DMS53 (cell line): ENCODE measurements around the gene MAPK8IP1.

Source experiments
- DNase-seq: peaks from one replicate; lab custom pipeline; 2025; lab: John Stamatoyannopoulos, UW

Gene MAPK8IP1

DNA sequence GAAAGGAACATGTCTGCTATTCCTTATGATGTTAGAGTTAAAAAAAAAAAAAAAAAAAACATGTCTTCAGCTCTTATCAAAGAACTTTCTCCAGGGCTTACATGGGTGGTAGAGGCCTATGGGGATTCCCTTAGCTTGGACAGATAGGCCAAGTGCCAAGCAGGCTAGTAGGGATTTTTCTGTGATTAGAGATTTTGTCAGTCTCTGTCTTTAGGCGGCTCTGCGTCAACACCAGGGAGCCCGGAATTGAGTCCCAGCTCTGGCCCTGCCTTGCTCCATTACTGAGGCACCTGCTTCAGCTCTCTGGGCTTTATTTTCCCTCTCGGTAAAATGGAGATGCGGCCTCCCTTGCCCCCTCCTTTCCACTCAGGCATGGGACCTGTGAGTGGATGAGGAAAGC lies 25.1 kb upstream of the MAPK8IP1 start:
- no peak for DNase-seq

DNA sequence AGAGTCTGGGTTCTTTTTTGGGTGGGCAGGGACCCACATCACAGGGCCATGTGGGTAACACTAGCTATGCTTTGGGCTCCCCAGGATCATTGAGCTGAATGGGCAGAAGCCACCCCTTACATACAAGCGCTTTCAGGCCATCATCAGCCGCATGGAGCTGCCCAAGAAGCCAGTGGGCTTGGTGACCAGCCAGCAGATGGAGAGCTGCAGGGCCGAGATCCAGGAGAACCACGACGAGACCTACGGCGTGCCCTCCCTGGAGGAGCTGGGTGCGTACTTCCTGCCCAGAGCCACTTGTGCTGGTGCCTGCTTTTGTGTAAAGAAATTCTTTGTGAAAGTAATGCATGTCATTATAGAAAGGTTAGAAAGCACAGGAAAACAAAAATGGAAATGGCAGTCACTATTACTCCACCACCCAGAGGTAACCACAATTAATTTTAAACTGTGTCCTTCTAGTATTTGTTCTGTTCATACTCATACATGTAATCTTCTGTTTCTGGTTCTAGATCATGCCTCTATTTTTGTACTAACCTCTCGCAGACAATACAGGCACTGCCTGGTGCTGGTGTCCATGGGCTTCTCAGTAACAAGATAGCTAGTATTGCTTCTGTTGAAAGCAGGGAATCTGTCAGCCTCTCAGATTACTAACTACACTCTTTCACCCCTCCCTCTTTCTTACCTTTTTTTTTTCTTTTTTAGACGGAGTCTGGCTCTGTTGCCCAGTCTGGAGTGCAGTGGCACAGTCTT lies 24.5 kb upstream of the MAPK8IP1 start:
- DNase-seq, result no peak

DNA sequence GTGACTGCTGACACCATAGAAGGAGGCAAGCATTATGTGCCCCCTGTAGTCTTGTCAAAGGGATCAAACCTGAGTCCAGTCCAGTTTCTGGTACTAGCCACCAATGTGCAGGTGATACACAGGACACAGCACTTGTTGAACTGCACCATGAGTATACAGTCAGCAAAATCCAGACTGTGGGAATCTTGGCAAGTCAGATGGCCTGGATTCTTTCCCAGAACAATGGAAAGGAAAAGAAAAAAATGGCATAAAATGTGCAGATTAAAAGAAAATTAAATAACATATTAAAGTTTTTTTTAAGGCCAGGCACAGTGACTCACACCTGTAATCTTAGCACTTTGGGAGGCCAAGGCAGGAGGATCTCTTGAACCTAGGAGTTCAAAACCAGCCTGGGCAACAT lies 21.4 kb upstream of the MAPK8IP1 start:
- DNase-seq, result no peak

DNA sequence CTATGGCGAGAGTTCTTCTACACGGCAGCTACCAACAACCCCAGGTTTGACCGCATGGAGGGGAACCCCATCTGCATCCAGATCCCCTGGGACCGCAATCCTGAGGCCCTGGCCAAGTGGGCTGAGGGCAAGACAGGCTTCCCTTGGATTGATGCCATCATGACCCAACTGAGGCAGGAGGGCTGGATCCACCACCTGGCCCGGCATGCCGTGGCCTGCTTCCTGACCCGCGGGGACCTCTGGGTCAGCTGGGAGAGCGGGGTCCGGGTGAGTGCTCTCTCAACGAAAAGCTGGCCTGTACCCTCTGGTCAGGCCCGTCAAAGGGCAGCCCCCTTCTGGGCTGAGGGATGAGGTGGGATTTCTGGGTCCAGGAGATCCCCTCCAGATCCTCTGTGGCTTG lies 15.9 kb upstream of the MAPK8IP1 start:
- DNase-seq, result no peak

DNA sequence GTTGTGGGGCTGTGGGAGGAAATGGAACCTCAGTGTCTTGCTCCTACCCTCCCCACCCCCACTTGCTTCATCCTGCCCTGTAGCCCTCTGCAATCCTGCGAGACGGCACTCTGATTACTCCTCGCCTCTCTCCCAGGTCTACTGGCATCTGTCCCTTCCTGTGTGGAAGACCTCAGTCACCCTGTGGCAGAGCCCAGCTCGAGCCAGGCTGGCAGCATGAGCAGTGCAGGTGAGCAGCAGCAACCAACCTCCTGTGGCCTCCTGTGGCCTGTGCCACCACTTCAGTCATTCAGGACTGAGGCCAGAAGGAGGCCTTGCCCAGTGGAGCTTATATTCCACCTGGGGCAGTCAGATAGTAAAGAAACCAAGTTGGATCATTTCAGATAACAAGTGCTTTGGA lies 14.7 kb upstream of the MAPK8IP1 start:
- DNase-seq, result no peak

DNA sequence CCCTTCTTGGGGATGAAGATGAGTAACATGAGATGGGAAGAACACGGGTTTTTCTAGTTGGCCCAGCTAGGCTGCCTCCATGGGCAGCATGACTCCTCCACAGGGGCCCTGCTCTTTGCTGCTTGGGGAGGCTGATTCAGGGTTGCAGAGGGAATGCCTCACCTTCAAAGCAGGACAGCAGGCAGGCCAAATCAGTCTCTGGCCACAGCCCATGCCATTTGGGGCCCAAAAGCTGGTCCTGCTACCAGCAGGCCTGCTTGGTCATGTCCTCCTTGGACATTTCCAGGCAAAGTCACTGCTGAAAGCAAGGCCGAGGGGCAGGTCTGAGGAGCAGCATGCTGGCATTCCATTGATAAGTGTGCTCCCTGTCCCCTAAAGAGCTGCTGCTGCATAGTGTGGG lies 13.8 kb upstream of the MAPK8IP1 start:
- DNase-seq, result no peak

DNA sequence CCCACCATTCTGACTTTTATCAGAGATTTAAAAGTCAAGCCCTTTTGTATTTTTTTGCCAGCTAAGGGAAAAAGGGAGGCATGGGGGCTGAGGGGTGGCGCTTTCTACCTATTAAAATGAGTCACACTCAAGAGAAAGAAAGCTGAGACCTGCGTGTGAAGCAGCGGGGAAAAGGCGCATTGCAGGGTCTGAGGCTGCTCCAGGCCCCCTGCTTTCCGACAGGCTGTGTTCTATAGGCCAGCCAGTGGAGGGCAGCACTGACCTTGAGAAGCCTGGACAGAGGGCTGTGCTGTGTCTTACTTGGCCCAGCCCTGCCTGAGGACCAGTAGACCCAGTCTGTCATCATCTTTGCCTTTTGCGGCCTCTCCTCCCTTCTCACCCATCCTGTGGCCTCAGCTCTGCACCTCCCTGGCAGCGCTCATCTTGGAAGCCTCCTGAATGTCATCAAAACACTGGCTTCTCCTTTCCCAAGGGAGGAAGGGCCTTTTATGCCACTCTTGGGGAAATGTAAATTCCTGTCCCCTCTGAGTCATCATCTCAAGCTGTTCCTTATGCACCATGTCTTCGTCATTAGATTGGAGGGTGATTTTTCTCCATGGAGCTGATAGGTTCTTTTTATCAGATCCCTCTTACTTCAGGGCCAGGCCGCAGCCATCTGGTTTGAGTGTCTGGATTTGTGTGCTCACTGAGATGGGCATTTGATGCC lies 12.6 kb upstream of the MAPK8IP1 start:
- DNase-seq, result peak; percentile 84

DNA sequence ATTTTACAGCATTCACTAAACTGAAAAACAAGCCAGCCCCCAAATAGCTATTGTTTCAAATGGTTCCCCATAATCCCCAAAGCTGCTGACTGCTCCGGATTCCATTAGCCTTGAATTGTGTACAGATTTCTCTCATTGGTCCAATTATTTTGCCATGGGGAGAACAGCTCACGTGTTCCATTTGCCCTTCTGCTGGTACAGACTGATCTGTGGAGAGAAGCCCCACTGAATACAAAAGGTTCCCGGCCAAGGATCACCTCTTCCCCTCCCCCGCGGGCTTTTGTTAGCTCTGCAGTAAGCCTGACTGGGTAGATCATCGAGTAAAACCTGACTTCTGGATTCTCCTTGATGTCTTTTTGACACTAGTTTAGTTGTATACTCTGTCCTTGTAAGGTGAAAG lies 9.1 kb upstream of the MAPK8IP1 start:
- DNase-seq, result no peak

DNA sequence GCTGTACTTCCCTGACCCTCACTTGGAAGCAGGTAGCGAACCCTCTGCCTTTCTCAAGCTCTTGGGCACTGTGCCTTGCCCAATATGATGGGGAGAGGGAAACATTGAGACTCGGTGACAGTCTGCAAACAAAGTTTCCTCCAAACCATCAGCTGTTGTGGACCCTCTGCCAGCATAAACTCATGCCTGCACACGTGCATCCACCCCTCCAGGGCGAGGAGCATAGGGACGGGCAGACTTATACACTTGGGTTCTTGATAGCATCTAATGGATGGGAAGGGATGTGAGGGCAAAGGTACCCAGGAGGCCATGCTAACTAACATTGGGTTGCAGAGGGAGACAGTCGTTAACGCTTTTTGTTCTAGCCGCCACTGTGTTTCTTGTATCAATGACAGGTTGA lies 8.2 kb upstream of the MAPK8IP1 start:
- no peak for DNase-seq

DNA sequence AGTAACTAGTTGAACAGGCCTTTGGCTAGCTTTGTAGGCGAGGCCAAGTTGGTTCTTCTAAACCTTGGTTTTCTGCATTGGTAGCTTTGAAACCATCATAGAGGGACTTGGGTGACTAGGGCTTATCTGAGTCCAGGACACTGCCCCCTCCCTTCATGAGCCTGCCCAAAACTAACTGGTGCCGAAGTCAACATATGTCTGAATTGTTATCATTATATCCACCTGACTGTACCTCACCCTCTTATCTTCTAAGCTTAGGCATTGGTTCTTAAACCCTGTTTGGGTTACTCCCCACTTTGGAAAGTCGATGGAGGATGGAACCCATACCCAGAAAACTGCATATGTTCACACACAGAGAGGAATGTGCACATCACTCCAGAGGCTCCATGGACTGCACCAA lies 7.6 kb upstream of the MAPK8IP1 start:
- no peak for DNase-seq

DNA sequence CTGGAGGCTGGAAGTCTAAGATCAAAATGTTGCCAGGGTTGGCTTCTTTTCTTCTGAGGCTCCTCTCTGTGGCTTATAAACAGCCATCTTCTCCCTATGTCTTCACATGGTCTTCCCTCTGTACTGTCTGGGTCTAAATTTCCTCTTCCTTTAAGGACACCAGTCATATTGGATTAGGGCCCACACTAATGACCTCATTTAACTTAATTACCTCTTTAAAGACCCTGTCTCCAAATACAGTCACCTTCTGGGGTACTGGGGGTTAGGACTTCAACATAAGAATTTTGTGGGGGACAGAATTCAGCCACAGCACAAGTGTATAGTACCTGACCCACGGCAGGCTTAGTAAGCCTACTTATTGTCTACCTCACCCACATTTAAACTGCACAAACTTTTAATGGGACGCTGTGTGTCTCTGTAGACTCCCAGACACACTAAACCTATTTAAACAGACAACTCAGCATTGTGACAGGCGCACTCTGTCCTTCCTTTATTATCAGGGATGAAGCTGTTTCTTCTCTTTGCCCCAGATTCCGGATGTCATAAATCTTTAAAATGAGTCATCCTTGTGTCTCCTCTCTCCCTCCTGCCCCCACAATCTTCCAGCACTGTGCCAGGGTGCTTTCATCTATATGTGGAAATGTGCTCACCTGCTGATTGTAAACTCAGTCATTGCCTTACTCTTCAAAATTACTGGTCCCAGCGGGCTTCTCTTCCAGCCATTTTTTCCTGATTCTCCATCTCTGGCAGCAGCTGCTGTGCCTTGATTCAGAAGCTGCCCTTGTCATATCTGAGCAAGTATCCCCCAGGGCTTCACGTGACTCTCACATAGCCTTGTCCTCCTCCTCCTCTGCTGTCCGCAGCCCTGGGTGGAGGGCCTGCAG lies 5.4 kb upstream of the MAPK8IP1 start:
- peak; percentile 43 for DNase-seq

DNA sequence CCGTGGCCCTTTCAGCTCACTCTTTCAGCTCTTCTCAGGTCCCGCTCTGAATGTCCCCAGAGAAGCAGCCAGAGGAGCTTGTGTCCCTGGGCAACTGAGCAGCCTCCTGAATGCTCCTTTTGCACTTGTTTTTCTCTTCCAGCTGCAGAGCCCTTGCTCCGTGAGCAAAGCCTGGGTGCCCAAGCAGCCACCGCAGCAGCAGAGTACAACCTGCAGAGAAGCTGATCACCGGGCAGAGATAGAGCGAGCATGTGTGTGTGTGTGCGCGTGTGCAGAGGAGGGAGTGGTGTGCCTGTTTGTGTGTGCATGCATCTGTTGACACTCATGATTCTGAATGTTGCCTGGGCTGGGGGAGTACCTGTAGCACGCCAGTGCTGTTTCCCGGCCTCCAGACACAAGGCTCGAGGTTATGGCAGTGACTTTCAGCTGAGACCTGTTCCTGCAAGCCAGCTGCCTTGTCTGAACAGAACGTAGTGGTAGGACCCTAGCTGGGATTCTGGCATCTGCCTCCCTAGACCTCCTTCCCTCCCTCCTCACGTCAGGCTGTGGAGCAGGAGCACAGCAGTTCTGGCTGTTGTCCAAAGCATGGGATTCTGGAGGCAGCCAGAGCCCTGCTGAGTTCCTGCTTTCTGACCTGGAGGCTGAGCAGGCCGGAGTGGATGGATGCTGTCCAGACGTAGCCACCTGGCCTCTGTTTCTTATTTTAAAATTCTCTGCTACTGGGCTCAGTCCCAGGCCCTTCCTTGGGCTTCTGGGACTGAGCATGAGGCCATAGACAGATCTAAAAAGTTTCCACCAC lies 4.5 kb upstream of the MAPK8IP1 start:
- DNase-seq, result no peak

DNA sequence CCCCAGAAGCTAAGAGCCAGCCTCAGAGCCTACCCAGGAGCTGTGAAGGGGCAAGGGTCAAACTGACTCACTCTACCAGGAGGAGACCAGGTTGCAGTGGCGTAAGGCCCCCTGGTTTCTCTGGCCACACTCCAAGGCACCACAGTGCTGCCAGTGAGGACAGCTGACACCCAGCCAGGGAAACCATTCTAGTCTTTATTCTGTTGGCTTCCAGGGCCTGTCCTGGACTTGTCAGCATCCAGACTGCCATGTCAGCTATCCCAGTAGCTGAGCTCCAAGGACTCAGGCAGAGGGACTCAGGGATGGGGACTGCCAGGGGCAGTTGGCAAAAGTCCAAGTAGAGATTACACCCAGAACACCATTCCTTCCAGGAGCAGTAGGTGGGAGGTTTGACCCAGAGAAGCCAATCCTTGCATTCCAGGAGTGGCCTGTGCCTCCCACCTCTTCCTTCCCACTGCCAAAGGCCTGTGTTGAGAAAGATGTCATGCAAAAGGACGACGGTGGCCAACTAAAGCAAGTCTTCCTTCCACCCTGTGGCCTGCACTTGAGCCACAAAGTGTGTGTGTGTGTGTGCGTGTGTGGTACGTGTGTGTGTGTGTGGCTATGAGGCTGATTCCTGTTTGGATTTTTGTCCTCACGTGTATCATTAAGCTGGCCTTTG lies 3.6 kb upstream of the MAPK8IP1 start:
- DNase-seq, result no peak

DNA sequence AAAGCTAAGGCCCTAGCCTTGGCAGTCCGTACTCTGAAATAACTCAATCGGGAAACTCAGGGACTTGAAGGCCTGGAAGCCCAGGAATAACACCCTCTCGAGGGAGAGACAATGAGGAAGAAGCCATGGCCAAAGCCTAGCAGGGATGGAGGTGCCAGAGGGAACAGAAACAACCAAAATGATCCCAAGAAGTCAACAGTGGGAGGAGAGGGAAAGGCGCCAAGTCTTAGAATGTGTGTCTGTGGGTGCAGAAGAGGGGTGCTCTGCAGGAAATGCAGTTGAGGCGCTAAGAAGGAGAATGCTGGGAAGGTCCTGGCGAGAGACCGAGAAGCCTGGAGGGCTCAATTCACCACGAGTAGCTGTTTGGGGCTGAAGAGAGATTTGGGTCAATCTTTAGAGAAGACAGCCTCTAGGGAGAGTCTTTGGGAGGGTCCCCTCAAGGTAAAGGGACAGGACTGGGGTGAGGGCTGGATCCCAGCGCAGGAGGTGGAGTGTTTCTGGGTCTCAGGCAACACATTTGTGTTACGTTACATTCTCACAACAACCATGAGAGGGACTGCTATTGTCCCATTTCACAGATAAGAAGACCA lies 760 bp upstream of the MAPK8IP1 start:
- DNase-seq, result no peak

DNA sequence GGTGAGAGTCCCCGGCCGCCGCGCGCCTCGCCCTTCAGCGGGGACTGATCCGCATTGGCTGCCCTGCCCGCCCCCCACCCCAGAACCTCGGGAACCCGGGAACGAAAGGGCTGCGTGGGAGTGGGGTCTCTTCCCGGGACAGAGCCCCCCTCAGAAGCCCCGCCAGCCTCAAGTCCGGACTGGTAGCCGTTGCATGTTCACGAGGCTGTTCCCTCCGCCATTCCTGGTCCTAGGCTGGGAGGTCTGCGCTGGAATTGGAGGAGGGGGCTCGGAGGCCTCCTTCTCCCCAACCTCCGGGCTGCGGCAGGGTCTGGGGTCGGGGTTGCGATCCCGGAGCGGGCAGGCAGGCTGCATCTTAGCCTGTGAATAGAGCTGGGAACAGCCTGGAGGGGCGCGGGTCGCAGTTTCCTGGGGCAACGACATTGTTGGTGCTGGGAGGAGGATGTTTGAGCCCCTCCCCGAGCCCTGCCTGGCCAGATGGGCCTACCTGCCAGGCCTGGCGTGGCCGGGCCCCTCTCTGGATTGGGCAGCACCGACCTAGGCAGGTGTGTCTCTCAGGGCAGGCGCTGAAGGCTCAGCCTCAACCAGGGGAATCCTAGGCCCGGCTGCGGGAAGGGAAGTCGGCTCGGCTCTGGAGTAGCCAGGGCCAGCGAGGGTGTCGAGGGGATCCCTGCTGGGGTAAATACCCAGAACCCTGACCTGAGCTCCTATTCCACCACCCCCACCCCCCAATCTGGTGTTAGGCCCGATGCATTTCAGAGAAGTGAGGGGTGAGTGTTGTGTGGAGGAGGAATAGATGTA lies 670 bp downstream of the MAPK8IP1 start:
- DNase-seq, result peak; percentile 63

DNA sequence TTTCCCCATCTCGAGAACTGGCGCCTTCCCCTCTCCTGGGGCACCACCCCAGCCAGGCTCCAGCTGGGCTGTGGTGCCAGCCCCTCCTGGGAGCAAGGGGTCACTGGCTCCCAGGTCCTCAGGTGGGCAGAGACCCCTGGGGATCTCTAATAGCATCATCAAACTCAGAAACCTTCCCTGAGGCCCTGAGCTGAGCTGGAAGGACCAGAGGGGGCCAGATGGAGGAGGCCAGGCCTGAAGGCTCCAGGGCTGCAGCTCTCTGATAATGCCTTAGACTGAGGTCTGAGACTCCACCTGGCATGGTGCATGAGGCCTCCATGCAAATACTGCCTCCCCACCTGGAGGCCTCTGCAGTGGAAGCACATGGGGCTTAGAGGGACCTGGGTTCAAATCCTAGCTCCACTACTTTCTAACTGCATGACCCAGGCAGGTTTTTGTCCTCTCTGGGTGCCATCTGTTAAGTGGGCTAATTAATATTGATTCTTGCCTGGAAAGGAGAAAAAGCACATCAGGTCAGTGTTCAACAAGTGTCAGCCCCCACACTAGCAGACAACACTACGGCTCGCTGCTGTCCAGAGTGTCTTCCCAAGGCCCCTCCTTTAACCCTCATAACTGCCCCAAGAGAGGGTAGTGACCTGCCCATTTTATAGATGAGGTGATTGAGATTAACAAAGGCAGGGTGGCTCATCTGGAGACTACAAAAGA lies 1.5 kb downstream of the MAPK8IP1 start:
- DNase-seq, result no peak

DNA sequence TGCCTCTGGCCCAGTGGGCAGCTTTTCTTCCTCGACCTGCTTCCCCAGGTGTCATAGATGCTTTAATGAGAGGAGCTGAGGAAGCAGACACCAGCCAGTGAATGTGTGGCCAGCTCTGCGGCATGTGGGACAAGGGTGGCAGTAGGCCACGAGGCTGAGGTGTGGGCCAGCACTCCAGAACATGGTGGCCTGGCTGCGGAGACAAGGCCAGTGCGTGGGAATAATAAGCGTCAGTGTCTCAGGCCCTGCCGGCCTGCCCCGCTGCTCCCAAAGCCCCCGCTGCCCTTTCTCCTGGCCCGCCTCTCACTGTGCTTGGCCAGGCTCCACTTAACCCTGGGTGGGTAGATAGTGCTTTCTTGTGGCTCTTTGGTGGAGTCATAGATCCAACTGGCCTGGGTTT lies 2.1 kb downstream of the MAPK8IP1 start:
- DNase-seq, result no peak

DNA sequence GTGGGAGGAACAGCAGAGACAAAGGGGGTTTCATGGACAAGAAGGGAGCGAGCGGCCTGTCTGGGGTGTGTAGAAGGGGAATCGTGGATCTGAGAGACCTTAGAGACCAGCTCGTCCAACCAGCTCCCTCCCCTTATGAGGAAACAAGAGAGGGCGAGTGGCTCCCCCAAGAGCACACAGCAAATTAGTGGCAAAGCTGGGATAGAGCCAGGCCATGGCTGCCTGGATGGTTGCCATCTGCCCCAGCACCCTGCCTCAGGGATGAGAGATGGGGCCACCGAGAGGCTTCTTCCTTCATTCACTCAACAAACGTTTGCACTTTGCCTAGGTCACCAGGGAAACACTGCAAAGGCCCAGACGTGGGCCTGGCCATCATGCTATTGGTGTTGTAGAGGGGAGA lies 4.1 kb downstream of the MAPK8IP1 start:
- no peak for DNase-seq

DNA sequence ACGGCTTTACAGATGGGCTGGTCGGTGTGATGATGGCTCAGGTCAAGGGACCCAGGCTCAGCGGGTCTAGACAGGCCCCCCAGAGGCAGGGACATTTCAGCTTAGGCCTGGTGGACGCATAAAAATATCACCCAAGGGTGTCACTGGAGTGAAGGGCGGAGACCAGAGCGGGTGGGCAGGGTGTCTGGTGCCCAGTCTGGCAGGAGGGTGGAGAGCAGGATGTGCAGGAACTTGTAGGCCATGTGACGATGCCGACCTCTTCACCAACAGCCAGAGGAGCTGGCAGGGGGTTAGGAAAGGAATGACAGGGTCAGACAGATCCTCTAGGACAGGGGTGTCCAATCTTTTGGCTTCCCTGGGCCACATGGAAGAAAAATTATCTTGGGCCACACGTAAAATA lies 4.5 kb downstream of the MAPK8IP1 start:
- DNase-seq, result no peak
